Dedifferentiated amniotic fluid mesenchymal stem cell (primary cell): Measurements from ENCODE around the gene RNF138.
"Not testable (repeated sequence)": the region's sequence is repeated elsewhere in the genome, so short reads cannot be mapped to it uniquely, and the experiment has no call there.

ENCODE experiments used
- DNase-seq: peaks from one replicate; pipeline ENCODE4 v3.0.0-alpha.2; 2016; ENCODE audit errors: extremely low spot score

The RNF138 gene

GRCh38 chr18:32173654-32174053 lies 82.0 kb downstream of the RNF138 start:
- no peak for DNase-seq

- DNase-seq = no peak
These were observed 83.0 kb downstream of the RNF138 start for GRCh38 chr18:32174719-32175118.

GRCh38 chr18:32175265-32175664 lies 83.6 kb downstream of the RNF138 start:
- no peak for DNase-seq

DNA sequence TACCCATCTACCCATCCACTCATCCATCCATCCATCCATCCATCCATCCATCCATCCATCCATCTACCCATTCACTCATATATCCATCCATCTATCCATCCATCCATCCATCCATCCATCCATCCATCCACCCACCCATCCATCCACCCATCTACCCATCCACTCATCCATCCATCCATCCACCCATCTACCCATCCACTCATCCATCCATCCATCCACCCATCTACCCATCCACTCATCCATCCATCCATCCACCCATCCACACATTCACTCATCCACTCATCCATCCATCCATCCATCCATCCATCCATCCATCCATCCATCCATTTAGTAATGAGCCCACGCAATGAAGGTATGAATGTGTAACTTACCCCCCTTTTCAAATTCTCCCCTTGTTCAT lies 85.1 kb downstream of the RNF138 start:
- not testable (repeated sequence) for DNase-seq

GRCh38 chr18:32177530-32177929 lies 85.9 kb downstream of the RNF138 start:
- DNase-seq = no peak
